Measurements from ENCODE around the gene DCAF8.

- TF ChIP-seq, protein P1, sequence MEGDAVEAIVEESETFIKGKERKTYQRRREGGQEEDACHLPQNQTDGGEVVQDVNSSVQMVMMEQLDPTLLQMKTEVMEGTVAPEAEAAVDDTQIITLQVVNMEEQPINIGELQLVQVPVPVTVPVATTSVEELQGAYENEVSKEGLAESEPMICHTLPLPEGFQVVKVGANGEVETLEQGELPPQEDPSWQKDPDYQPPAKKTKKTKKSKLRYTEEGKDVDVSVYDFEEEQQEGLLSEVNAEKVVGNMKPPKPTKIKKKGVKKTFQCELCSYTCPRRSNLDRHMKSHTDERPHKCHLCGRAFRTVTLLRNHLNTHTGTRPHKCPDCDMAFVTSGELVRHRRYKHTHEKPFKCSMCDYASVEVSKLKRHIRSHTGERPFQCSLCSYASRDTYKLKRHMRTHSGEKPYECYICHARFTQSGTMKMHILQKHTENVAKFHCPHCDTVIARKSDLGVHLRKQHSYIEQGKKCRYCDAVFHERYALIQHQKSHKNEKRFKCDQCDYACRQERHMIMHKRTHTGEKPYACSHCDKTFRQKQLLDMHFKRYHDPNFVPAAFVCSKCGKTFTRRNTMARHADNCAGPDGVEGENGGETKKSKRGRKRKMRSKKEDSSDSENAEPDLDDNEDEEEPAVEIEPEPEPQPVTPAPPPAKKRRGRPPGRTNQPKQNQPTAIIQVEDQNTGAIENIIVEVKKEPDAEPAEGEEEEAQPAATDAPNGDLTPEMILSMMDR (IDR thresholded peaks at IDR 0.05), result no peak
- no peak for TF ChIP-seq POLR2A (IDR thresholded peaks at IDR 0.05)
These were observed 65.1 kb downstream of the DCAF8 start for GRCh38 chr1:160197231-160197630.
